ENCODE results near the gene FNDC3B.

FNDC3B gene

GRCh38 chr3:172077197-172077757 is 37.9 kb downstream of the FNDC3B start:
- TF ChIP-seq EGR1 (IDR thresholded peaks at IDR 0.05) (no peak), TCF12 (IDR thresholded peaks at IDR 0.05; ENCODE audit: low read depth) (no peak), NFIC (IDR thresholded peaks at IDR 0.05) (no peak), YY1 (IDR thresholded peaks at IDR 0.05; ENCODE audit: low read depth) (no peak), RAD21 (IDR thresholded peaks at IDR 0.05; ENCODE audit: low read depth) (no peak), REST (IDR thresholded peaks at IDR 0.05; ENCODE audit: low read depth) (no peak), CEBPB (IDR thresholded peaks at IDR 0.05) (no peak), EP300 (IDR thresholded peaks at IDR 0.05; ENCODE audit: borderline replicate concordance) (no peak), USF1 (IDR thresholded peaks at IDR 0.05) (no peak), MAX (IDR thresholded peaks at IDR 0.05) (no peak), FOXM1 (IDR thresholded peaks at IDR 0.05; ENCODE audit: borderline replicate concordance, low read depth) (no peak), CREB1 (IDR thresholded peaks at IDR 0.05; ENCODE audit: low read depth) (no peak), ZBTB7A (IDR thresholded peaks at IDR 0.05; ENCODE audit: low read depth) (no peak), TEAD4 (IDR thresholded peaks at IDR 0.05) (no peak)

GRCh38 chr3:172078244-172078643 is 38.9 kb downstream of the FNDC3B start:
- TF ChIP-seq CREB1 (IDR thresholded peaks at IDR 0.05; ENCODE audit: low read depth) (no peak), REST (IDR thresholded peaks at IDR 0.05; ENCODE audit: low read depth) (no peak), YY1 (IDR thresholded peaks at IDR 0.05; ENCODE audit: low read depth) (no peak), EP300 (IDR thresholded peaks at IDR 0.05; ENCODE audit: borderline replicate concordance) (no peak), TAF1 (IDR thresholded peaks at IDR 0.05; ENCODE audit: low read depth) (no peak), ZBTB7A (IDR thresholded peaks at IDR 0.05; ENCODE audit: low read depth) (no peak), FOXM1 (IDR thresholded peaks at IDR 0.05; ENCODE audit: borderline replicate concordance, low read depth) (no peak), USF1 (IDR thresholded peaks at IDR 0.05) (no peak), CEBPB (IDR thresholded peaks at IDR 0.05) (no peak), NFIC (IDR thresholded peaks at IDR 0.05) (no peak), EGR1 (IDR thresholded peaks at IDR 0.05) (no peak), RAD21 (IDR thresholded peaks at IDR 0.05; ENCODE audit: low read depth) (no peak), MAX (IDR thresholded peaks at IDR 0.05) (no peak), TCF12 (IDR thresholded peaks at IDR 0.05; ENCODE audit: low read depth) (no peak), TEAD4 (IDR thresholded peaks at IDR 0.05) (no peak)

- TF ChIP-seq FOXM1 (IDR thresholded peaks at IDR 0.05; ENCODE audit: borderline replicate concordance, low read depth) (no peak), TAF1 (IDR thresholded peaks at IDR 0.05; ENCODE audit: low read depth) (no peak), EGR1 (IDR thresholded peaks at IDR 0.05) (no peak), EP300 (IDR thresholded peaks at IDR 0.05; ENCODE audit: borderline replicate concordance) (no peak), MAX (IDR thresholded peaks at IDR 0.05) (no peak), TEAD4 (IDR thresholded peaks at IDR 0.05) (no peak), USF1 (IDR thresholded peaks at IDR 0.05) (no peak), YY1 (IDR thresholded peaks at IDR 0.05; ENCODE audit: low read depth) (no peak), CREB1 (IDR thresholded peaks at IDR 0.05; ENCODE audit: low read depth) (no peak), TCF12 (IDR thresholded peaks at IDR 0.05; ENCODE audit: low read depth) (no peak), NFIC (IDR thresholded peaks at IDR 0.05) (no peak), CEBPB (IDR thresholded peaks at IDR 0.05) (no peak), REST (IDR thresholded peaks at IDR 0.05; ENCODE audit: low read depth) (no peak), ZBTB7A (IDR thresholded peaks at IDR 0.05; ENCODE audit: low read depth) (no peak), RAD21 (IDR thresholded peaks at IDR 0.05; ENCODE audit: low read depth) (no peak)
Observed at GRCh38 chr3:172078721-172079120, 39.3 kb downstream of the FNDC3B start.

Measured in Ishikawa (cell line).